T follicular helper cell (primary cell): ENCODE results near the gene PTPN13.
"Not testable (repeated sequence)": the region's sequence is repeated elsewhere in the genome, so short reads cannot be mapped to it uniquely, and the experiment has no call there.

Source experiments
- DNase-seq: peaks from one replicate; pipeline ENCODE4 v3.0.0-alpha.2; 2020; ENCODE audit warnings: low read depth

The PTPN13 gene

DNA sequence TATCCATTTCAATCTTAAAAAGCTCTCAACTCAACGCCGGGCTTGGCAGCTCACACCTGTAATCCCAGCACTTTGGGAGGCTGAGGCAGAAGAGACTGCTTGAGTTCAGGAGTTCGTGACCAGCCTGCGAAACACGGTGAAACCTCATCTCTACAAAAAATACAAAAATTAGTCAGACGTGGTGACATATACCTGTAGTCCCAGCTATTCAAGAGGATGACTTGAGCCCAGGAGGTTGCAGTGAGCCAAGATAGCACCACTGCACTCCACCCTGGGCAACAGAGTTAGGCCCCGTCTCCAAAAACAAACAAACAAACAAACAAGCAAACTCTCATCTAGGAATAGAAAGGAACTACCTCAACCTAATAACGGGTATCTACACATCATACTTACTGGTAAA, 50.8 kb downstream of the PTPN13 start:
- DNase-seq = no peak

DNA sequence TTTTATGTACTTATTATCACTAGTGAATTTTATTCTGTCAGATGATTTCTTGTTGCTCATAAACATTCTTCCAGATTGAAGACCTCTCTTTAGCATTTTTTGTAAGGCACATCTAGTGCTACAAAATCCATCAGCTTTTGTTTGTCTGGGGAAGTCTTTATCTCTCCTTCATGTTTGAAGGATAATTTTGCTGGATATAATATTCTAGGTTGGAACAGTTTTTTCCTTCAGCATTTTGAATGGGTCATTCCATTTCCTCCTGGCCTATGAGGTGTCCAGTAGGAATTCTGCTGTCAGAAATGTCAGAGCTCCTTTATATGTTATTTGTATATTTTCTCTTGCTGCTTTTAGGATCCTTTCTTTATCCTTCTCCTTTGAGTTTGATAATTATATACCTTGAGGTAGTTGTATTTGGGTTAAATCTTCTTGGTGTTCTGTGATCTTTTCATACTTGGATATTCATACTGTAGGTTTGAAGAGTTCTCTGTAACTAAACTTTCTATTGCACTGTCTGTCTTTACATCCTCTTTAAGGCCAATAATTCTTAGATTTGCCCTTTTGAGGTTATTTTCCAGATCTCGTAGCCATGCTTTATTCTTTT, 58.3 kb downstream of the PTPN13 start:
- DNase-seq = no peak

DNA sequence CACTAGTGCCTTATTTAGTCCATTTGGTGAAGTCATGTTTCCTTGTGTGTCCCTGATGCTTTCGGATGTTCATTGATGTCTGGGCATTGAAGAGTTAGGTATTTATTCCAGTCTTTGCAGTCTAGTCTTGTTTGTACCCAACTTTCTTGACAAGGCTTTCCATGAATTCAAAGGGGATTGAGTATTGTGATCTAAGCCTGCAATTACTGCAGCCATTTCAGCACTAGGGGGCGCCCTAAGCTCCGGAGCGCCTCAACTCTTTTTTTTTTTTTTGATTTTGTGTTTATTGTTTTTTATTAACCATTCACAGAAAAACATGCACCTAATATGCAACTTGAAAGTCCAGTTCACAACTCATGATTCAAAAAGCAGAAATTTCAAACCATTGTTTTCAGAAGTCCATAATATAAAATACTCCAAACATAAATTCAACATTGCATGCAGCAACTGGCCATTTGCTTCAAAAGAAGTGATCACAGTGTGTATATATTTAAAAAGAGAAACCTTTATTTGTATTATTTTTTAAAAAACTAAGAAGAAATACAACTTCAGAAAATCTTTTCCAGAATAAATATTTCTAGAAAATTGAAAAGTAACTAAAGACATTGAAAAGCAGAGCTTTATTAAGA, 59.2 kb downstream of the PTPN13 start:
- DNase-seq = no peak

DNA sequence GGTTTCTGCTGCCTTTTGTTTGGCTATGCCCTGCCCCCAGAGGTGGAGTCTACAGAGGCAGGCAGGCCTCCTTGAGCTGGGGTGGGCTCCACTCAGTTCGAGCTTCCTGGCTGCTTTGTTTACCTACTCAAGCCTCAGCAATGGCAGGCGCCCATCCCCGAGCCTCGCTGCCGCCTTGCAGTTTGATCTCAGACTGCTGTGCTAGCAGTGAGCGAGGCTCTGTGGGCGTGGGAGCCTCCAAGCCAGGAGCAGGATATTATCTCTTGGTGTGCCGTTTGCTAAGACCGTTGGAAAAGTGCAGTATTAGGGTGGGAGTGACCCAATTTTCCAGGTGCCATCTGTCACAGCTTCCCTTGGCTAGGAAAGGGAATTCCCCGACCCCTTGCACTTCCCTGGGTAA, 62.7 kb downstream of the PTPN13 start:
- not testable (repeated sequence) for DNase-seq

DNA sequence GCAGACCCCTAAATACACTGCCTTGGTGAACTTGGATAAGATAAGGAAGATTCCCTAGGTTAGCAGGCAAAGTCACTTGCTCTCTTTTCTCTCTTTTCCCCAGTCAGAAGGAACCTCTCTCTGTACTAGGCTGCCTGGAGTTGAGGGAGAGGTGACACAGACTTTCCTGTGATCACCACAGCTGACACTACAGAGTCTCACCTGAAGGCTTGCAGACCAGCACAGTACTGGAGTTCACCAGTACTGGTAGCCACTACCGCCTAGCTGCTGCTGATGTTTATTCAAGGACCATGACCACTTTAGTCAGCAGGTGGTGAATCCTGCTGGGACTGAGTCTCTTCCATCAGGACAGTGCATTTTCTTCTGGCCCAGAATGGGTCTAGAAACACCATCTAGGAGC, 63.3 kb downstream of the PTPN13 start:
- DNase-seq = no peak

DNA sequence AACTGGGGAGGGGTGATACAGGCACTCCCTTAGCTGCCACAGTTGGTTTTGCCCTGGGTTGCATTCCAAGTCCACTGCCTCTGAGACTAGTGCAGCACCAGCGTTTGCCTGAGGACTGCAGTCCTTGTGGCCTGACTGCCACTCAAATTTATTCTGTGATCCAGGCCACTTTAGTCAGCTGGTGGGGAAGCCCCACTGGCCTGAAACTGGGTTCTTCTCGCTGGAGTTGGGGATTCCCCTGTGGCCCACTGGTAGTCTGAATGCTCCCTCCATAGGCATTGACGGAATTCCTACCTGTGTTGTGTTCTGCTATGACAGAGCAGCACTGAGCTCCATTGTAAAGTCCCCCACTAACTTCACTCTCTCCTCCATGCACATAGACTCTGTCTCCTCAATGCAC, 63.8 kb downstream of the PTPN13 start:
- no peak for DNase-seq

DNA sequence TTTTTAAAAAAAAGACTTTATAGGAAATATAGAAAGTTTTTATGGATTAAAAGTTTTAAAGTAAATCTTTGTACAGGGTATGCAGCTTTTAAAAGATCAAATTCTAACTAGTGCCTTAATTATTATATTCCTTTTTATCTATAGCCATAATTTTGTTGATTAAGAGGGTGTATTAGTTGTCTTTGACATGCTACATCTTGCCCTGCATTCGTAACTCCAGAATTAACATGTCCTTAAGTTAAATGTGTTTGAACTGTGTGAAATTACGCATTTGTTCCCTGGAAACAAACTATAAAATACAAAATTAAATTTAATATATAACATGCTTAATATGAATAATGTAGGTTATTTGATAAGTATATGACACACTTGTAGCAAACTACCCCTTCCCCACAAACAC, 66.3 kb downstream of the PTPN13 start:
- no peak for DNase-seq

DNA sequence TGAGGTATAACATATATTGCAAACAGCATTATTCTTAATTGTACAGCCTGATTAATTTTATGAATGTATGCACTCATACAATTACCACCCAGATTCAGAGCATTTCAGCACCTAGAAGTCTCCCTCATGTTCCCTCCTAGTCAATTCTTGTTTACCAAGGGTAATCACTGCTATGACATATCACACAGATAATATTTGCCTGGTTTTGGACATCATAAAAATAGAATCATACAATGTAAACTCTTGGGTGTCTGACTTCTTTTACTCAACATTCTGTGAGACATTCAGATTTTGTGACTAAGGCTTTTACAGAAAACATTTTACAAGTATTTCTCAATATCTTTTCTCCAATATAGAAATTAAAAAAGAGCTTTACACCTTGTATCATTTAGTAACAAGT, 66.9 kb downstream of the PTPN13 start:
- no peak for DNase-seq

DNA sequence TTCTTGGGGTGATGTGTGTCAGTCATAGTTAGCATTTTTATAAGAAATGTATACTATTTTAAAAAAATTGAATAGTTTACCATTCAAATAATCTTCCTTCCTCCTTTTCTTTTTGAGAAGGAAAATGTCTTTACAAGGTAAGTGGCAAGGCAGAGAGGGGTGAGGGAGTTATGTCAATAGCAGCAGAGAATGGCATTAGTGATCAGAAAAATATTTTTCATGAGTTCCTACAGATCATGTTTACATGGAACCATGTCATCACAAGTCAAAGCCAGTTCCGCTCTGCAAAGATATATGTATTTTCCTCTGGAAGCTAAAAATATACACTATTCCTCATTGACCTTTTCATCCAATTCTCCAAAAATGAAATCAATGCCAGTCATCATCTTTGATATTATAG, 67.3 kb downstream of the PTPN13 start:
- no peak for DNase-seq

DNA sequence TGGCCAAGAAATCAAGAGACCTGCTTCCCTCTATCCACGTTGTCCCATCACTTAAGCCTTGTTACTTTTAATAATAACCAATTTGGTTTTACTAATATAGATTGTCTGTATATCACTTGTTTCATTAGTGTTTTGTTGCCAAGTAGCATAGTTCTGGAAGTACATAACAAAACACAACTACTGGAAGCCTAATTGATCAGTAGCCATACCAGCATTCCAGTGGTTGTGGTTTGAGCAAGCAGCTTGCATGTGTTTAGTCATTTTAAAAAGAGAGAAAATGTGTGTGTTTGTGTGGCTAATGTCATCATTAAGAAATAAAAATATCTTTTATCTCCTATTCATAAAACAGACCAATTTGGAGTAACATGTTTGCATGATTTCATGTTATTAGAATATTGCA, 70.8 kb downstream of the PTPN13 start:
- no peak for DNase-seq

DNA sequence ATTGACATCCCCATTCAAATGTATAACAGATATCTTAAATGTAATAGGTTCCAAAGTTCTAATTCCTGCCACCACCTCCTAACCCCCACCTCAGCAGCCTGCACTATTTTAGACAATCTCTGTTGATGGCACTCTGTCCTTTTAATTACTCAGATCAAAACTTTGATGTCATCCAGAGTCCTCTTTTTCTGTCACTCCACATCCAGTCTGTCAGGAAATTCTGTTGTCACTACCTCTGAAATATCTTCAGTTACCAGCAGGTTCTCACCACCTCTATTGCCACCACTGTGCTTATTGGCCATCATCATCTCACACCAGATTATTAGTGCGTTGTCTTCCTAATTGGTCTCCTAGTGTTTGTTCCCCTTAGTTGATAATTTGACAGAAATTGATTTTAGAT, 76.2 kb downstream of the PTPN13 start:
- no peak for DNase-seq

DNA sequence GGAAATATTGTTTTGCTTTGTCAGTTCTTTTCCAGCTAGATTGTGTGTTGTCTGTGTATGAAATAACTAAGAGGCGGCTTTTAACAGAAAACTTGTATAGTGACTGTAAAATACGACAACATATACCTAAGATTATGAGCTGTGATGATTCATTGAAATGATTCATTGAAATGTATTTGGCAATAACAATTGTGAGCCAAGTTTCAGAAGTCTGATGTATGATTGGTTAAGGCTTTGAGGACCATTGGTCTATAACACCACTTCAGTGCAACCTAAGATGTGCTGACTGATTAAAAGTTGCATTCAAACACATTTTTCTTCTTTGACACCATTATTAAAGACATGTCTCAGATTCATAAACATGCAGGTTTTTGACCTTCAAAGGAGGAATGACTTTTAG, 76.6 kb downstream of the PTPN13 start:
- no peak for DNase-seq

DNA sequence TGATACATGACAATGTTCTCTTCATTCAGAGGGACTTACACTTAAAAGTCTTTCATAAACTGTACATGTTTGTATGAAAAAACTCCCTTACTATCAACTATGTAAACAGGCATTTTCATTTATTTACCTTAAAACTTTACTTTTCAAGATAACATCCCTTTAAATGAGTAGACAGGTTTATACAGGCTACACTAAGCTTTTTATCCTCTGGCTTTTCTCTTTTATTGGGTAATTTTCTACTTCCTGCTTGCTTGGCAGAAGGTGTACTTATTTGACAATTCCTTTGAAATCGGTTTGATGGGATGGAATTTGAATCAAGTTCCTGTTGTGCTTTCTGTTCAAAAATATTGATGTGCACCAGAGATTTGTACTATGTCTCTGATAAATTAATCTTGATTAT, 81.4 kb downstream of the PTPN13 start:
- DNase-seq = no peak

DNA sequence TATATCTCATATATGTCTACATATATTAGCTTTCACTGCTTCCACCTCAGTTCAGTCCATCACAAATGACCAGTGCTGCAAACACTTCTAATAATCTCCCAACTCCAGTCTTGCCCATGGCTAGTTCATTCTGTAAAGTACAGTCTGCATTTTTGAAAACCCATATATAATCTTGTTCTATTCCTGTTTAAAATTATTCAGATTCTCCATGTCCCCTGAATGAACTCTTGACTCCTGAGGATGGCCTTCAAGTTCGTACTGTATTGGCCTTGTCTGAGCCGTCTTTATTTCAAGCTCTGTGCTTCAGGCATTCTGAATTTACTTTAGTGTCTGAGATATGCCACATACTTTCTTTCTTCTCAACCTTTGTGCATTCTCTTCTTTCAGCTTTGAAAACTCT, 84.7 kb downstream of the PTPN13 start:
- no peak for DNase-seq

DNA sequence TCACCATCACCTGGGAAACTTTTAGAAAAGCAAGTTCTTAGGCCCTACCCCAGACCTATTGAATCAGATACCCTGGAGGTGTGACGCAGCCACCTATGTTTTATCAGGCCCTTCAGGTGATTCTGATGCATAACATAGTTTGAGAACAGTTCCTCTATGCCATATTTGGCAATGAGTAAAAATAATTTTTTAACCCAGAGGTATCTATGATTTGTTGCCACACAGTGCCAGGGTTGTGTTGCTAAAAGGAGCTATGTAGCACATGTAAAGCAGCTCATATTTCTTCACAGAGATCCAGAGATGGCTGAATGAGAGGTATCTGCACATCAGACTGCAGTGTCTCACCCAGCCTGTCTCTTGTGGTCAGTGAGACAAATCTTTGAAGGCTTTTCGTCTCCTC, 85.3 kb downstream of the PTPN13 start:
- DNase-seq = no peak

DNA sequence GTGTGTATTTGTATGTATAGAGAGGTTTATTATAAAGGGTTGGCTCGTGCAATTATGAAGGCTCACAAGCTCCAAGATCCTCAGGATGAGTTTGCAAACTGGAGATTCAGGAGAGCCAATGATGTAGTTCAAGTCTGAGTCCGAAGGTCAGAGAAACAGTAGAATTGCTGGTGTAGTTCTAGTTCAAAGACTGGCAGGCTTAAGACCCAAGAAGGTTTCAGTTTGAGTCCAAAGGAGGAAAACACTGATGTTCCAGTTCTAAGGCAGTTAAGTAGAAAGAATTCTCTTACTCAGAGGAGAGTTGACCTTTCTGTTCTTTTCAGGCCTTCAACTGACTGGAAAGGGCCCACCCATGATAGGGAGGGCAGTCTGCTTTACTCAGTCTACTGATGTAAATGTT, 89.1 kb downstream of the PTPN13 start:
- no peak for DNase-seq

DNA sequence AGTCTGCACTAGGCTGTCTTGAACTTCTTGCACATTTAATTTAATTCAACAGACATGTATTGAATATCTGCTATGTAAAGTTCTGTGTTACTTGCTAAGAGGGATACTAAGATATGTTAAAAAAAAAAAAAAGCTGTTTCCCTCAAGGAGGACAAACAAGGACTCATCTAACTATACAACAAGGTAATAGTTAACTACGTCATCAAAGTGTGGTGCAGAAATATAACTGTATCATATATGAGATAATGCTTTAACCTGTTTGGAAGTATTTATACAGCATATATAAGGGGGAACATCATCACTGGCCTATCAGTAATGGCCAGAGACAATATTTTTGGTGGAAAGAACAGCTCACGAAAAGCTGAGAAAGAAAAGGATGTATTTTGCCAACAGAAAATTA, 89.9 kb downstream of the PTPN13 start:
- no peak for DNase-seq

DNA sequence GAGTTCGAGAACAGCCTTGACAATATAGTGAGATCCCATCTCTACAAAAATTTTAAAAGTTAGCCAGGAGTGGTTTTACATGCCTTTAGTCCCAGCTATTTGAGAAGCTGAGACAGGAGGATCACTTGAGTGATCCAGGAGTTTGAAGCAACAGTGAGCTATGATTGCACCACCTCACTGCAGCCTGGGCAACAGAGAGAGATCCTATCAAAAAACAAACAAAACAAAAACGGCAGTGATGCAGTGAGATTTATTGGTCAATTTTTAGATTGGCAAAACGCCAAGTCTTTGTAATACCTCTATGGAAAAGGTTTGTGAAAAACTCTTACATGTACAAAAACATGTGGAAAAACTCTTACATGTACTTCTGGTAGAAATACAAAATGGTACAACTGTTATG, 91.3 kb downstream of the PTPN13 start:
- DNase-seq = no peak

DNA sequence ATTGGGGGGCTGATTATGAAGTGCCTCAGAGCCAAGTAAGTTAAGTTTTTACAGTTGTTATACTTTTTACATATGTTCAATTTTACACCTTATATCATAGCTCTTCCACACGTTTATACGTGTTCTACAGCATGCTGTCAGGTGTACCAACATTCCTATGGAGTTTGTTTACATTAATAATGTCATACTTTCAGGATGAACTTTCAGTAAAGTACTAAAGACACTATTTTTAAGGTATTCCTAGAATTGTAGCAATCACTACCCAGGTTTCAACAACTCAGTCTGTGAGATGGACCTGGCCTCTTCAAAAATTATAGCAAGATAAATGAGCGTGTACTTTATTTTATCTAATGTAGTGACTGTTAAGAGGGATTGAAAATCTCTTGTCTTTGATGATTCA, 92.6 kb downstream of the PTPN13 start:
- no peak for DNase-seq

DNA sequence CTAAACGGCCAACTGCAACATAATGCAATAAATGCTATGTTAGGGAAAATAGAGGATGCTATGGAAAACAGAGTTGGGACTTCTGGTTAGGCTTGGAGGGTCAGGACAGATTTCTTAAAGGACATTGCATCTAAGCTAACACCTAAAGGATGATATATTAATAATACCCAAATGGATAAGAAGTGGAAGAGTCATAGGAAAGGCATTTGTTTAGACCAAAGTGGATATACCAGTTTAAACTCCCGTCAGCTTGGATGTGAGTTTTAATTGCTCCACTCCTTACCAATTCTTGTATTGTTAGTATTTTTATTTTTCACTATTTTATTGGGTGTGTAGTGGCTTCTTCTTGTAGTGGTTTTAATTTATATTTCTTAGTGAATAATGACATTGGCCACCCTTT, 93.9 kb downstream of the PTPN13 start:
- no peak for DNase-seq

DNA sequence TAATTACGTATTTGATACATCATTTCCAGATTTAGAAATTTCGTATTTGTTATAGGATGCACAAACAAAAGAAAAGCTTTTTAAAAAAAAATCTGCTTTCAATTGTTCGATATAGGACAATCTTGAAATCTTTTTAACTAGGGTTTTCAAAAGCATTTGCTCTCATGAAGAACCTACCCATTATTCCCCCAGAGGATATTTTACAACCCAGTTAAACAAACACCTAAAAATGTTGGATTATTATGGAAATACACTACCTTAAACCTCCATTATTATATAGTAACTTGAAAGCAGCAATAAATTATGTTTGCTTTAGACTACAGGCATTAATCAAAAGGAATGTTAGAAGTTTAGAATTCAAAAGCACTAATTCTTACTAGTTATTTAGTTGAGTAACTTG, 110.5 kb downstream of the PTPN13 start:
- no peak for DNase-seq

DNA sequence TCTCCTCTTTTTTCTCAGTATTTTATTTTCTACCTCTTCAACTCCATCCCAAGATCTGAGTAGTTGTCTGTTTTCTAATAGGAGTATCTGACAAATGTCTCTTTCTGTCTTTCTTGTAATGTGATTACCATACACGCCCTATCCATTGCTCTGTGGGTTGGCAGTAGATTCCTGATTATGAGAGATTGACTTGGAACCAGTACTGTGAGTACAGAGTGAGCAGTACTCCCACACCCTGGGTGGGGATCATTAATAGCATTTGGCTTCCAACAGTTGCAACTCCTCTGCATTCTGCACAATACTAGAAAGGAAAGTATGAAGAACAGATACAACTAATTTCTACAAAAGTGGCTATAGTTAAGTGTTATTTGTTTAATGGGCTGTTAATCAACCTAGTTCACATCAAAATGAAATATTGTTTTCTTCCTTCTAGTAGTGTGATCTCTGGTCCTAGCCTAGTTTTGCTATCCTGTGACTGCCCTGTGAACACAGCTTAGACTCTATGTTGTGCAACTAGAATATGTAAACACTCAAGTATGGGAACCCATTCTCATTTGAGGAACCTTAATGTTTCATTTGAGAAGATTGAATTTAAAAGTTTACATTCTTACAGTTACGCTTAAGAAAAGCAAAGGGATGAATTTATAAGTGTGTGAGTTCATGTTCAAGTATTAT, 112.9 kb downstream of the PTPN13 start:
- DNase-seq = no peak

DNA sequence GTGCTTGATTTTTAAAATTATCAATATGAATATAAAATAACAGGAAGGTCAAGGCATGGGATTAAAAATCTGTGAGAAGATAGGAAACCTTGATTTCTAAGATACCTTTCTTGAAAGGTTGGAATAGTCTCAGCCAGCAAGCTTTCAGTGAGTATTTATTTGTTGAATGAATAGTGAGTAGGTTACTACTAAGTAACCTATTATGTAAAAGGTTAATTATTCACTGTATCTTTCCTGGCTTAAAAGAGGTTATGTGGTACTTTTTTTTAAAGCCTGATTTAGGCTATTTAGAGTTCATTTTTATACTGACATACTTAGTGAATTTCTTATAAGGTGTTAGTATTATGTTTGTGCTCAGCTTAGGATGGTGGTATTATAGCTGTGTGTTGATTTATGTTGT, 123.5 kb downstream of the PTPN13 start:
- DNase-seq = no peak

DNA sequence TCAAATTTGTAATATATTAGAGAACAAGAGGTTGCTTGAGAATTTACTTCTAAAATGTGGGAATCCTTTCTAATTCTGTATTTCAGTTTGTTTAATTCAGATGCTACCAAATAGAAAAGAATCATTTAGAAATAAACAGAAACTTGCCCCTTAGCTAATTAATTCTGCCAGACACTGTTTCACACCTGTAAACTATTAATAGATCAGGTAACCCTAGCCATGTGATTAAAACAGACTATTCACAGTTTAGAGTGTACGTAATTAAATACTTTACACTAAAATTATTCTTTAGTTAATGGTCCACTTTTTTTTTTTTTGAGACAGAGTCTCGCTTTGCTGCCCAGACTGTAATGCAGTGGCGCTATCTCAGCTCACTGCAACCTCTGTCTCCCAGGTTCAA, 124.0 kb downstream of the PTPN13 start:
- no peak for DNase-seq
